H1 (cell line): ENCODE results near the gene C6orf163. TPM values are rescaled to one million over a fixed set of nuclear protein-coding genes. Genes with fewer than 3 reads are reported as not detected.

Experiments
- CTCF ChIA-PET: fragments of 300-600 bp; sonication (Branson Sonifier 250); formaldehyde crosslinking; loops from one replicate; lab custom pipeline; 2021; ENCODE audit not compliant: partially characterized antibody; lab: Charles Lee
- POLR2A ChIA-PET: fragments of 300-600 bp; sonication (Branson Sonifier 250); formaldehyde crosslinking; loops from one replicate; lab custom pipeline; 2021; ENCODE audit warnings: inconsistent platforms; ENCODE audit not compliant: partially characterized antibody; lab: Charles Lee
- DNase-seq, 2 experiments: peaks; one replicate each; pipeline versions ENCODE4 v3.0.0 to v3.0.0-alpha.2; 2010 to 2022; ENCODE audit warnings: low spot score in 2 of 2, low read depth in 1 of 2, mixed read lengths in 1 of 2
- FAIRE-seq: peaks from 2 replicates; lab custom pipeline; 2011; peaks lifted over from hg19 to GRCh38; lab: Jason Lieb, UNC
- H2AFZ ChIP-seq: 2 replicates; pipeline ENCODE4 v1.8.1; 2012; ENCODE audit warnings: low read length, inconsistent platforms
- H2AK5ac ChIP-seq: 2 replicates; pipeline ENCODE4 v1.6.1; 2013; ENCODE audit warnings: low read depth, low read length
- H2BK120ac ChIP-seq: replicated peaks from 2 replicates; pipeline ENCODE3; 2013; ENCODE audit warnings: low read depth, low read length, inconsistent platforms
- H2BK12ac ChIP-seq: 2 replicates; pipeline ENCODE4 v1.6.1; 2013; ENCODE audit warnings: low read depth, low read length
- H2BK15ac ChIP-seq: 2 replicates; pipeline ENCODE4 v1.6.1; 2013; ENCODE audit warnings: low read length
- H2BK20ac ChIP-seq: 2 replicates; pipeline ENCODE4 v1.6.1; 2013; ENCODE audit warnings: low read length
- H2BK5ac ChIP-seq: 2 replicates; pipeline ENCODE4 v1.6.1; 2013; ENCODE audit warnings: low read depth, low read length
- H3K14ac ChIP-seq: 2 replicates; pipeline ENCODE4 v1.6.1; 2013; ENCODE audit warnings: inconsistent platforms; ENCODE audit not compliant: insufficient read length
- H3K18ac ChIP-seq: 2 replicates; pipeline ENCODE4 v1.6.1; 2013; ENCODE audit warnings: low read length; ENCODE audit errors: extremely low read depth
- H3K23ac ChIP-seq: 2 replicates; pipeline ENCODE4 v1.6.1; 2013; ENCODE audit warnings: inconsistent platforms; ENCODE audit not compliant: insufficient read length
- H3K23me2 ChIP-seq: 2 replicates; pipeline ENCODE4 v1.6.1; 2013; ENCODE audit warnings: low read depth, low read length
- H3K27ac ChIP-seq: 2 replicates; pipeline ENCODE4 v1.6.1; 2011; ENCODE audit warnings: low read depth, low read length, inconsistent platforms
- H3K27me3 ChIP-seq, 4 experiments: replicated peaks in 1 of 4; 1 replicate in 1 of 4; 2 replicates in 3 of 4; pipeline versions ENCODE4 v1.6.1 to v1.8.1; 2011 to 2013; ENCODE audit warnings: low read length in 3 of 4, mild to moderate bottlenecking in 3 of 4, inconsistent platforms in 2 of 4, mixed read lengths in 2 of 4, moderate library complexity in 1 of 4; ENCODE audit not compliant: control insufficient read depth in 3 of 4, insufficient read depth in 3 of 4; ENCODE audit errors: extremely low read depth in 1 of 4
- H3K36me3 ChIP-seq, 4 experiments: 2 replicates each; pipeline versions ENCODE4 v1.6.1 to v1.8.1; 2011 to 2013; ENCODE audit warnings: mild to moderate bottlenecking in 4 of 4, low read length in 3 of 4, moderate library complexity in 2 of 4, control low read depth in 1 of 4, inconsistent platforms in 1 of 4; ENCODE audit not compliant: insufficient read depth in 4 of 4, control insufficient read depth in 2 of 4
- H3K4ac ChIP-seq: replicated peaks from 2 replicates; pipeline ENCODE3; 2013; ENCODE audit warnings: low read length, low read depth, mixed read lengths, inconsistent platforms; ENCODE audit not compliant: insufficient read length
- H3K4me1 ChIP-seq, 4 experiments: replicated peaks in 1 of 4; 1 replicate in 1 of 4; 2 replicates in 3 of 4; pipeline versions ENCODE4 v1.6.1 to v1.8.1; 2011 to 2013; ENCODE audit warnings: low read length in 3 of 4, inconsistent platforms in 2 of 4, mixed read lengths in 1 of 4; ENCODE audit not compliant: insufficient read depth in 4 of 4, control insufficient read depth in 3 of 4
- H3K4me2 ChIP-seq, 2 experiments: 2 replicates each; pipeline versions ENCODE4 v1.6.1 to v1.8.1; 2011 to 2013; ENCODE audit warnings: low read depth in 2 of 2, low read length in 2 of 2, control low read depth in 1 of 2, inconsistent platforms in 1 of 2, mild to moderate bottlenecking in 1 of 2; ENCODE audit not compliant: insufficient read depth in 1 of 2
- H3K4me3 ChIP-seq, 4 experiments: fragments of 200-600, 300-600 bp in 1 of 4; sonication (generic), shearing (Covaris generic), sonication (Bioruptor Twin) in 1 of 4; 2 replicates each; pipeline versions ENCODE4 v1.5.1 to v1.8.1; 2011 to 2016; ENCODE audit warnings: low read length in 4 of 4, low read depth in 3 of 4, control low read depth in 2 of 4, inconsistent platforms in 2 of 4, mild to moderate bottlenecking in 2 of 4, mixed read lengths in 1 of 4, moderate library complexity in 1 of 4; ENCODE audit not compliant: insufficient read depth in 2 of 4; ENCODE audit errors: extremely low read depth in 1 of 4
- H3K56ac ChIP-seq: replicated peaks from 2 replicates; pipeline ENCODE3; 2013; ENCODE audit warnings: low read depth, mild to moderate bottlenecking, mixed read lengths, low read length, inconsistent platforms; ENCODE audit not compliant: insufficient read length
- H3K79me1 ChIP-seq: 2 replicates; pipeline ENCODE4 v1.6.1; 2013; ENCODE audit warnings: low read depth, low read length, control low read depth
- H3K79me2 ChIP-seq, 2 experiments: 2 replicates each; pipeline versions ENCODE4 v1.6.1 to v1.8.1; 2012 to 2013; ENCODE audit warnings: low read length in 2 of 2, mild to moderate bottlenecking in 2 of 2, inconsistent platforms in 1 of 2; ENCODE audit not compliant: insufficient read depth in 2 of 2, control insufficient read depth in 1 of 2
- H3K9ac ChIP-seq, 4 experiments: replicated peaks in 1 of 4; 1 replicate in 1 of 4; 2 replicates in 3 of 4; pipeline versions ENCODE4 v1.6.1 to v1.8.1; 2011 to 2013; ENCODE audit warnings: low read depth in 3 of 4, low read length in 3 of 4, control low read depth in 2 of 4, mild to moderate bottlenecking in 2 of 4, moderate library complexity in 2 of 4, inconsistent platforms in 1 of 4; ENCODE audit errors: extremely low read depth in 1 of 4
- H3K9me3 ChIP-seq, 2 experiments: 2 replicates each; pipeline versions ENCODE4 v1.6.1 to v1.8.1; 2012 to 2013; ENCODE audit warnings: mild to moderate bottlenecking in 2 of 2, moderate library complexity in 2 of 2, control low read depth in 1 of 2, inconsistent platforms in 1 of 2, low read depth in 1 of 2, low read length in 1 of 2, mixed read lengths in 1 of 2; ENCODE audit not compliant: insufficient read depth in 2 of 2
- H4K20me1 ChIP-seq, 2 experiments: replicated peaks in 1 of 2; 2 replicates each; pipeline versions ENCODE3 to v1.8.1; 2011 to 2013; ENCODE audit warnings: inconsistent platforms in 2 of 2, low read length in 2 of 2, mild to moderate bottlenecking in 1 of 2; ENCODE audit not compliant: insufficient read depth in 2 of 2, control insufficient read depth in 1 of 2
- H4K5ac ChIP-seq: 2 replicates; pipeline ENCODE4 v1.6.1; 2013; ENCODE audit warnings: low read length, low read depth, mixed read lengths, inconsistent platforms; ENCODE audit not compliant: insufficient read length
- H4K8ac ChIP-seq: 2 replicates; pipeline ENCODE4 v1.8.0; 2013; ENCODE audit warnings: mild to moderate bottlenecking, moderate library complexity, low read length, inconsistent platforms; ENCODE audit not compliant: insufficient read depth; ENCODE audit errors: extremely low read depth
- H4K91ac ChIP-seq: replicated peaks from 2 replicates; pipeline ENCODE3; 2013; ENCODE audit warnings: low read length, mixed read lengths, inconsistent platforms; ENCODE audit not compliant: insufficient read length
- ASH2L ChIP-seq: fragments of 200-600, 300-600 bp; sonication (generic); IDR thresholded peaks from one replicate; pipeline ENCODE4 v1.7.1; 2017; ENCODE audit warnings: low read length
- BCL11A ChIP-seq, 2 experiments: IDR thresholded peaks; one replicate each; pipeline ENCODE4 v1.6.1; 2011; ENCODE audit warnings: low read depth in 2 of 2, low read length in 2 of 2, mild to moderate bottlenecking in 2 of 2
- CBX8 ChIP-seq: fragments of 300-800, 300-1000 bp; sonication (generic); IDR thresholded peaks from 2 replicates; pipeline ENCODE4 v1.7.1; 2016; ENCODE audit warnings: low read depth, low read length, borderline replicate concordance
- GTF2F1 ChIP-seq: IDR thresholded peaks from 2 replicates; pipeline ENCODE4 v1.6.1; 2012; ENCODE audit warnings: low read depth, low read length, improper control_type of control experiment, borderline replicate concordance
- HDAC2 ChIP-seq, 2 experiments: fragments of 300-600 bp in 1 of 2; sonication (generic) in 1 of 2; IDR thresholded peaks; 2 replicates each; pipeline ENCODE4 v1.6.1; 2011 to 2012; ENCODE audit warnings: low read depth in 2 of 2, low read length in 2 of 2, mild to moderate bottlenecking in 2 of 2, moderate library complexity in 2 of 2, borderline replicate concordance in 1 of 2, inconsistent platforms in 1 of 2
- MAX ChIP-seq: IDR thresholded peaks from 2 replicates; pipeline ENCODE4 v1.6.1; 2012; ENCODE audit warnings: inconsistent platforms
- NANOG ChIP-seq: IDR thresholded peaks from 2 replicates; pipeline ENCODE4 v1.6.1; 2011; ENCODE audit warnings: low read length, low read depth, mild to moderate bottlenecking, inconsistent platforms; ENCODE audit not compliant: insufficient read depth, poor library complexity, severe bottlenecking
- SAP30 ChIP-seq: fragments of 300-600 bp; sonication (generic); IDR thresholded peaks from 2 replicates; pipeline ENCODE4 v1.7.1; 2012; ENCODE audit warnings: low read length, moderate library complexity, mild to moderate bottlenecking, inconsistent platforms; ENCODE audit not compliant: insufficient read depth, insufficient replicate concordance
- SIX5 ChIP-seq: IDR thresholded peaks from 2 replicates; pipeline ENCODE4 v1.6.1; 2011; ENCODE audit warnings: mild to moderate bottlenecking, low read depth, low read length
- SP4 ChIP-seq: IDR thresholded peaks from 2 replicates; pipeline ENCODE4 v1.6.1; 2012; ENCODE audit warnings: low read length, inconsistent platforms
- WGBS, 2 experiments: shearing (Covaris generic) in 1 of 2; methylation state at CpG; one replicate each; pipeline versions ENCODE4 v1.1.6 to v1.1.7; 2013 to 2015; ENCODE audit warnings: low lambda C conversion rate in 2 of 2, mixed read lengths in 2 of 2, inconsistent platforms in 1 of 2, low coverage in 1 of 2, missing lambda C conversion rate in 1 of 2; ENCODE audit not compliant: insufficient replicate concordance in 2 of 2, insufficient coverage in 1 of 2, insufficient read length in 1 of 2; ENCODE audit errors: extremely low coverage in 1 of 2, missing lambda C conversion rate in 1 of 2; 5-methylcytosine and 5-hydroxymethylcytosine counted together
- polyA plus RNA-seq, 7 experiments: library from polyadenylated mRNA; depleted of rRNA in 3 of 7; stranded (reverse) in 5 of 7; unstranded in 2 of 7; fragments of >200 nt in 5 of 7; fragments of 200-250 nt in 2 of 7; gene quantifications; 1 replicate in 5 of 7; 2 replicates in 1 of 7; 4 replicates in 1 of 7; pipeline versions ENCODE4 v1.2.1 to v1.2.3, GENCODE V29; 2011 to 2013; ENCODE audit warnings: missing spikeins in 2 of 7, mixed read lengths in 2 of 7
- total RNA-seq: library from RNA; stranded (reverse); fragmentation: NEBNext Ultra II Directional; extraction: Animal tissue kit (Norgen Biotek cat#: 25700); gene quantifications from 2 replicates; pipeline ENCODE4 v1.2.1, GENCODE V29; 2021
- TF ChIP-seq, protein P1 (sequence below), 3 experiments: IDR thresholded peaks; 1 replicate in 2 of 3; 2 replicates in 1 of 3; pipeline versions ENCODE4 v1.5.1 to v1.6.1; 2011; ENCODE audit warnings: low read length in 3 of 3, mild to moderate bottlenecking in 3 of 3, inconsistent platforms in 2 of 3, low read depth in 1 of 3, moderate library complexity in 1 of 3; ENCODE audit not compliant: insufficient read depth in 1 of 3; ENCODE audit errors: control extremely low read depth in 1 of 3

C6orf163 gene
- total and polyA plus RNA-seq, 2 of the 8 experiments (the other 6 are each of a cell fraction or from before 2014, with no cell fraction given): 0.36 to 1.5 TPM

GRCh38 chr6:87397656-87398055, 53.0 kb downstream of the C6orf163 start:
- Histone ChIP-seq H3K27me3 (no peaks in the 10 kb centered on the region), H3K23me2 (no peaks in the 10 kb centered on the region), H2BK120ac (no peak overlapping the region), H3K79me2 (no peaks in the 10 kb centered on the region), H3K56ac (no peak overlapping the region), H4K20me1 (no peaks in the 10 kb centered on the region), H3K27ac (no peak overlapping the region), H3K4me3 (no peak overlapping the region), H2BK15ac (no peak overlapping the region), H3K9ac (no peak overlapping the region), H3K23ac (no peak overlapping the region), H4K5ac (no peak overlapping the region), H4K91ac (no peak overlapping the region), H4K8ac (no peak overlapping the region), H2AFZ (no peak overlapping the region), H2BK12ac (no peak overlapping the region), H2BK5ac (no peak overlapping the region), H3K4ac (no peak overlapping the region), H2AK5ac (no peak overlapping the region), H3K79me1 (no peaks in the 10 kb centered on the region), H2BK20ac (no peak overlapping the region), H3K9me3 (no peaks in the 10 kb centered on the region), H3K14ac (no peak overlapping the region), H3K4me1 (no peaks in the 10 kb centered on the region), H3K36me3 (no peaks in the 10 kb centered on the region), H3K18ac (no peak overlapping the region), H3K4me2 (no peak overlapping the region)
- WGBS, 2 experiments: 93% methylated on average over 1 of the region's 1 CpG; no CpG with 5 or more reads in 1 of the 2 experiments
- ChIA-PET CTCF (interaction anchor here (1.2 kb wide), 1 partner anchor 42 kb away, joined by 3 read pairs; no protein-coding TSS in a partner anchor), POLR2A (no interaction called here)
- DNase-seq (no peak), FAIRE-seq (no peak)
- TF ChIP-seq, protein P1, sequence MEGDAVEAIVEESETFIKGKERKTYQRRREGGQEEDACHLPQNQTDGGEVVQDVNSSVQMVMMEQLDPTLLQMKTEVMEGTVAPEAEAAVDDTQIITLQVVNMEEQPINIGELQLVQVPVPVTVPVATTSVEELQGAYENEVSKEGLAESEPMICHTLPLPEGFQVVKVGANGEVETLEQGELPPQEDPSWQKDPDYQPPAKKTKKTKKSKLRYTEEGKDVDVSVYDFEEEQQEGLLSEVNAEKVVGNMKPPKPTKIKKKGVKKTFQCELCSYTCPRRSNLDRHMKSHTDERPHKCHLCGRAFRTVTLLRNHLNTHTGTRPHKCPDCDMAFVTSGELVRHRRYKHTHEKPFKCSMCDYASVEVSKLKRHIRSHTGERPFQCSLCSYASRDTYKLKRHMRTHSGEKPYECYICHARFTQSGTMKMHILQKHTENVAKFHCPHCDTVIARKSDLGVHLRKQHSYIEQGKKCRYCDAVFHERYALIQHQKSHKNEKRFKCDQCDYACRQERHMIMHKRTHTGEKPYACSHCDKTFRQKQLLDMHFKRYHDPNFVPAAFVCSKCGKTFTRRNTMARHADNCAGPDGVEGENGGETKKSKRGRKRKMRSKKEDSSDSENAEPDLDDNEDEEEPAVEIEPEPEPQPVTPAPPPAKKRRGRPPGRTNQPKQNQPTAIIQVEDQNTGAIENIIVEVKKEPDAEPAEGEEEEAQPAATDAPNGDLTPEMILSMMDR (IDR thresholded peaks at IDR 0.05; ENCODE audit: control extremely low read depth in 1 of 3, insufficient read depth in 1 of 3, low read depth in 1 of 3, low read length in 3 of 3): no peak
- TF ChIP-seq ASH2L: no peak
- no peak for TF ChIP-seq BCL11A (IDR thresholded peaks at IDR 0.05; ENCODE audit: low read depth in 2 of 2, low read length in 2 of 2)
- TF ChIP-seq SAP30: no peak
- TF ChIP-seq MAX: no peak
- no peak for TF ChIP-seq CBX8
- TF ChIP-seq SP4: no peak
- TF ChIP-seq NANOG: no peak
- no peak for TF ChIP-seq SIX5
- no peak for TF ChIP-seq GTF2F1
- no peak for TF ChIP-seq HDAC2 (IDR thresholded peaks at IDR 0.05; ENCODE audit: borderline replicate concordance in 1 of 2, low read depth in 2 of 2, low read length in 2 of 2)
